ENCODE data around the gene JCAD.

- TF ChIP-seq TCF7L2 (IDR thresholded peaks at IDR 0.05; ENCODE audit: low read depth, low read length) (no peak), CTCF (IDR thresholded peaks at IDR 0.05) (no peak), POLR2AphosphoS5 (IDR thresholded peaks at IDR 0.05; ENCODE audit: low read depth, low read length) (no peak), REST (IDR thresholded peaks at IDR 0.05; ENCODE audit: insufficient read depth in 1 of 2, low read depth in 2 of 2, low read length in 1 of 2) (no peak), SIN3A (IDR thresholded peaks at IDR 0.05; ENCODE audit: borderline replicate concordance, insufficient read depth, low read depth, low read length) (no peak)
These were observed 66.0 kb downstream of the JCAD start for GRCh38 chr10:29993319-29993915.

Measured in Panc1 (cell line).